ENCODE measurements around the gene HAX1. TPM values are rescaled to one million over a fixed set of nuclear protein-coding genes. Genes with fewer than 3 reads are reported as not detected.
"Not testable (repeated sequence)": the region's sequence is repeated elsewhere in the genome, so short reads cannot be mapped to it uniquely, and the experiment has no call there.

Gene HAX1
- total and polyA plus RNA-seq, 4 donors, result 37.5 to 91.2 (median 59.3) TPM

DNA sequence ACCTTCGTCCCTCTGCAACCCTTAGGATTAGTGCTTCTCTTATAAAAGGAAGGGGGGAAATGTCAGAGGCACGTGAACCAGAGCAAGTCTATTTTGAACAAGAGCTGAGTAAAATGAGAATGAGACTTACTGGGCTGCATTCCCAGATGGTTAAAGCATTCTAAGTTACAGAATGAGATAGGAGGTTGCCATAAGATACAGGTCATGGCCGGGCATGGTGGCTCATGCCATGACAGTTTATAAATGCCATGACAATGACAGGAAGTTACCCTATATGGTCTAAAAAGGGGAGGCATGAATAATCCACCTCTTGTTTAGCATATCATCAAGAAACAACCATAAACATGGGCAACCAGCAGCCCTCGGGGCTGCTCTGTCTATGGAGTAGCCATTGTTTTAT lies 46.0 kb downstream of the HAX1 start:
- Histone ChIP-seq H3K27me3 (ENCODE audit: control insufficient read depth in 4 of 4, insufficient read depth in 4 of 4, low read length in 3 of 4) (no peaks in the 10 kb centered on the region), H3K9me3 (ENCODE audit: control insufficient read depth in 4 of 4, low read length in 3 of 4) (no peaks in the 10 kb centered on the region), H3K27ac (ENCODE audit: low read depth in 1 of 2, low read length in 2 of 2) (no peak overlapping the region), H3K36me3 (ENCODE audit: control insufficient read depth in 4 of 4, insufficient read depth in 3 of 4, low read depth in 1 of 4, low read length in 3 of 4) (no peaks in the 10 kb centered on the region), H3K4me1 (ENCODE audit: control insufficient read depth in 4 of 4, insufficient read depth in 4 of 4, low read length in 3 of 4) (no peaks in the 10 kb centered on the region), H3K9ac (ENCODE audit: low read depth in 1 of 2, low read length in 2 of 2) (no peak overlapping the region), H3K4me3 (ENCODE audit: low read depth in 1 of 3, low read length in 3 of 3) (no peak overlapping the region)
- 86% methylated on average over 4 of the region's 4 CpGs for WGBS
- DNase-seq (ENCODE audit: low spot score), result no peak
- TF ChIP-seq FOXA2 (IDR thresholded peaks at IDR 0.05) (no peak), RXRA (IDR thresholded peaks at IDR 0.05) (no peak)

- Histone ChIP-seq H3K9me3 (ENCODE audit: control insufficient read depth in 4 of 4, low read length in 3 of 4) (no peaks in the 10 kb centered on the region), H3K9ac (ENCODE audit: low read depth in 1 of 2, low read length in 2 of 2) (no peak within 1 kb of the TSS), H3K4me1 (ENCODE audit: control insufficient read depth in 4 of 4, insufficient read depth in 4 of 4, low read length in 3 of 4) (peaks cover 0 to 11% (median 7%) of the 10 kb centered on the region in 4 donors), H3K36me3 (ENCODE audit: control insufficient read depth in 4 of 4, insufficient read depth in 3 of 4, low read depth in 1 of 4, low read length in 3 of 4) (no peaks in the 10 kb centered on the region), H3K4me3 (ENCODE audit: low read depth in 1 of 3, low read length in 3 of 3) (no peak within 1 kb of the TSS), H3K27ac (ENCODE audit: low read depth in 1 of 2, low read length in 2 of 2) (no peak within 1 kb of the TSS), H3K27me3 (ENCODE audit: control insufficient read depth in 4 of 4, insufficient read depth in 4 of 4, low read length in 3 of 4) (no peaks in the 10 kb centered on the region)
- WGBS, result 49% methylated on average over 9 of the region's 9 CpGs
- TF ChIP-seq CTCF (IDR thresholded peaks at IDR 0.05; ENCODE audit: low read depth, low read length, missing input control), result no peak
- no peak for TF ChIP-seq TAF1 (conservative IDR thresholded peaks at IDR 0.05)
- TF ChIP-seq MAX (IDR thresholded peaks at IDR 0.05), result no peak
- TF ChIP-seq FOXA2 (IDR thresholded peaks at IDR 0.05), result no peak
- no peak for TF ChIP-seq FOXA1 (IDR thresholded peaks at IDR 0.05)
- TF ChIP-seq EGR1 (IDR thresholded peaks at IDR 0.05; ENCODE audit: low read depth in 2 of 2), result no peak
- no peak for DNase-seq (ENCODE audit: low spot score)
Observed at GRCh38 chr1:154320882-154321608, 48.6 kb downstream of the HAX1 start, which contains the start of gene AQP10. AQP10 (plus strand) TSS chr1:154321093; CDS start chr1:154321156, 63 bp downstream.

- DNase-seq (ENCODE audit: low spot score); H3K27ac ChIP-seq (ENCODE audit: low read depth in 1 of 2, low read length in 2 of 2): not testable (repeated sequence)
Observed at GRCh38 chr1:154321609-154321934, 49.1 kb downstream of the HAX1 start.

GRCh38 chr1:154323493-154323892 lies 51.1 kb downstream of the HAX1 start:
- Histone ChIP-seq H3K4me1 (ENCODE audit: control insufficient read depth in 4 of 4, insufficient read depth in 4 of 4, low read length in 3 of 4) (peaks cover 5 to 19% (median 12%) of the 10 kb centered on the region in 4 donors), H3K36me3 (ENCODE audit: control insufficient read depth in 4 of 4, insufficient read depth in 3 of 4, low read depth in 1 of 4, low read length in 3 of 4) (no peaks in the 10 kb centered on the region), H3K27ac (ENCODE audit: low read depth in 1 of 2, low read length in 2 of 2) (no peak overlapping the region), H3K27me3 (ENCODE audit: control insufficient read depth in 4 of 4, insufficient read depth in 4 of 4, low read length in 3 of 4) (no peaks in the 10 kb centered on the region), H3K9ac (ENCODE audit: low read depth in 1 of 2, low read length in 2 of 2) (no peak overlapping the region), H3K9me3 (ENCODE audit: control insufficient read depth in 4 of 4, low read length in 3 of 4) (no peaks in the 10 kb centered on the region), H3K4me3 (ENCODE audit: low read depth in 1 of 3, low read length in 3 of 3) (no peak overlapping the region)
- WGBS, result 85% methylated on average over 7 of the region's 7 CpGs
- TF ChIP-seq HNF4G (IDR thresholded peaks at IDR 0.05), result no peak
- TF ChIP-seq FOXA1 (IDR thresholded peaks at IDR 0.05), result no peak
- no peak for TF ChIP-seq GABPA (IDR thresholded peaks at IDR 0.05 in 1 of 2, conservative IDR thresholded peaks at IDR 0.05 in 1 of 2)
- TF ChIP-seq RXRA (IDR thresholded peaks at IDR 0.05), result no peak
- no peak for TF ChIP-seq YY1 (IDR thresholded peaks at IDR 0.05)
- no peak for TF ChIP-seq RAD21 (IDR thresholded peaks at IDR 0.05)
- no peak for DNase-seq (ENCODE audit: low spot score)

More at GRCh38 chr1:154321609-154321934, 49.1 kb downstream of the HAX1 start:
- not testable (repeated sequence) for H3K9me3 ChIP-seq (ENCODE audit: control insufficient read depth in 4 of 4, low read length in 3 of 4); H3K36me3 ChIP-seq (ENCODE audit: control insufficient read depth in 4 of 4, insufficient read depth in 3 of 4, low read depth in 1 of 4, low read length in 3 of 4); H3K4me3 ChIP-seq (ENCODE audit: low read depth in 1 of 3, low read length in 3 of 3); H3K27me3 ChIP-seq (ENCODE audit: control insufficient read depth in 4 of 4, insufficient read depth in 4 of 4, low read length in 3 of 4); H3K9ac ChIP-seq (ENCODE audit: low read depth in 1 of 2, low read length in 2 of 2)
- peaks cover 0 to 12% (median 8%) of the 10 kb centered on the region in 4 donors for H3K4me1 ChIP-seq (ENCODE audit: control insufficient read depth in 4 of 4, insufficient read depth in 4 of 4, low read length in 3 of 4)

All from liver (tissue), 9 donors.